ENCODE data around the gene GLB1L2.

DNA sequence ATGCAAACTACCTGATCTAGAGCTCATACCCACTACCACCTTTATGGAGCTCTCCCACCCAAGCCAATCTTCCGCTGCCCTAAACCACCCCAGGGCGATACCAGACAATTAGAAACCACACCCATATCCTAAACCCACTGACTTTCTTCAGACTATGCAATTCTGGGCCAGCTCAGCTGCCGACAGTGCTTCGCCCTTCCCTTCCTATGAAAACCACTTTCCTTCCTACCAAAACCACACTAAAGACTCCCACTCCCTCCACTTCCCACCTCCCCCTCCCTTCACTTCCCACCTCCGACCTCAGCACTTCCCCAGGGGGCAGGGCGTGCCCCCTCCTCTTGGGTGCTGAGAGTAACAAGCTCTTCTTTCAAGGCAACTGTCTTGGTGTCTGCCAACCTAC, 55.2 kb downstream of the GLB1L2 start:
- TF ChIP-seq EZH2 (IDR thresholded peaks at IDR 0.05; ENCODE audit: low read length, missing control alignments), result no peak
- TF ChIP-seq, protein P1, sequence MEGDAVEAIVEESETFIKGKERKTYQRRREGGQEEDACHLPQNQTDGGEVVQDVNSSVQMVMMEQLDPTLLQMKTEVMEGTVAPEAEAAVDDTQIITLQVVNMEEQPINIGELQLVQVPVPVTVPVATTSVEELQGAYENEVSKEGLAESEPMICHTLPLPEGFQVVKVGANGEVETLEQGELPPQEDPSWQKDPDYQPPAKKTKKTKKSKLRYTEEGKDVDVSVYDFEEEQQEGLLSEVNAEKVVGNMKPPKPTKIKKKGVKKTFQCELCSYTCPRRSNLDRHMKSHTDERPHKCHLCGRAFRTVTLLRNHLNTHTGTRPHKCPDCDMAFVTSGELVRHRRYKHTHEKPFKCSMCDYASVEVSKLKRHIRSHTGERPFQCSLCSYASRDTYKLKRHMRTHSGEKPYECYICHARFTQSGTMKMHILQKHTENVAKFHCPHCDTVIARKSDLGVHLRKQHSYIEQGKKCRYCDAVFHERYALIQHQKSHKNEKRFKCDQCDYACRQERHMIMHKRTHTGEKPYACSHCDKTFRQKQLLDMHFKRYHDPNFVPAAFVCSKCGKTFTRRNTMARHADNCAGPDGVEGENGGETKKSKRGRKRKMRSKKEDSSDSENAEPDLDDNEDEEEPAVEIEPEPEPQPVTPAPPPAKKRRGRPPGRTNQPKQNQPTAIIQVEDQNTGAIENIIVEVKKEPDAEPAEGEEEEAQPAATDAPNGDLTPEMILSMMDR (conservative IDR thresholded peaks at IDR 0.05 in 1 of 2, IDR thresholded peaks at IDR 0.05 in 1 of 2; ENCODE audit: low read depth in 1 of 2, low read length in 2 of 2), result no peak
